ENCODE results near the gene ARMC10. TPM values are rescaled to one million over a fixed set of nuclear protein-coding genes. Genes with fewer than 3 reads are reported as not detected.

ARMC10 gene
- 53.3 and 66.0 TPM in 2 replicates for total RNA-seq (2021)
- Bru-seq, nascent RNA, result percentile 87 among the genes with signal in this experiment
- BruChase-seq, experiment 1, labeled RNA remaining after a 2-hour chase, result percentile 87 among the genes with signal in this experiment
- BruChase-seq, experiment 2, labeled RNA remaining after a 6-hour chase, result percentile 85 among the genes with signal in this experiment
- long read RNA-seq, transcript ARMC10-205 (6 exons, 2,445 nt), result minor isoform, 9 of 240 reads
- long read RNA-seq, transcript ARMC10-208 (6 exons, 2,524 nt), result major isoform, 111 of 240 reads
- long read RNA-seq, transcript ARMC10-202 (7 exons, 2,635 nt), result minor isoform, 40 of 240 reads
- long read RNA-seq, transcript ARMC10-209 (5 exons, 2,347 nt), result minor isoform, 44 of 240 reads
- long read RNA-seq, partial matches to known transcripts, result 1 of 240 reads
- long read RNA-seq, other reads (novel, unspliced or antisense), result 23 of 240 reads

DNA sequence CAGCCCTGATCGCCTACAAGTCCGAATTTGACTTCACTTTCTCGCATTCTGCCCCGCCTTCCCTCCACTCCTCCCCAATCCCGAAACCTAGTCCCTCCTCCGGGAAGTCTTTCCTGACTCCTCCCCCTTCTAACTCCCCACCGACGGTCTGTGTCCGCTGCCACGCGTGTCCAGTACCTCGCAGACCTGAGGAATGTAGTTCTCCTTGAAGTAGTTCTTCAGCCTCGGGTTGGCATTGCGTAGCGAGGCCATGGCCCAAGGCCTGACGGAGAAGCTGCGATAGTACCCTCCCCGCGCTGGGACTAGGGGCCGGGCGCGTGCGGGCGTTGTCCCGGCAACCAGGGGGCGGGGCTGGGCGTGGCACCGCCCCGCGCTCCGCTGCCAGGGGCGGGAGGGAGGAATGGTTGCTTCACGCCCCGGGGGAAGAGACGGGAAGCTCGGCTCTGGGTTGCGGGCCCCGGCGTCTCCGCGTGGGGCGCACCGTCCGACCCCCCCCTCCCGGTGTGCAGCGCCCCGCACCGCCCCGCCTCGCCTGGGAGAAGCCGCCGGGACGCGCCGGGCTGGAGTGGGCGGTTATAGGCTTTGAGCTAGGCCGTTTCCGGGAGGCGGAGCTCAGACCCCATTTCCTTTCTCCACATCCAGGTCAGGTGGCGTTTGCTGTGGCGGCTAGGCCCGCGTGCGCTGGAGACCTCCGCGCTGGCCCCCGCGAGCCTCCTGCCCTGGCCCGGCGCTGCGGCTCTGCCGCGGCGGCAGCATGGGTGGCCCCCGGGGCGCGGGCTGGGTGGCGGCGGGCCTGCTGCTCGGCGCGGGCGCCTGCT lies at the start of gene ARMC10, which contains the start of gene FBXL13:
Gene ARMC10, plus strand, starts transcription at position 622 of the 818 bp plus-strand sequence. Its CDS starts 133 bp downstream, at position 755.
Gene FBXL13, minus strand, starts transcription at position 278 of the 818 bp plus-strand sequence.
- peak within 1 kb of the TSS; percentile 92 for H3K4me3 ChIP-seq
- H3K79me2 ChIP-seq (ENCODE audit: low read depth), result peaks cover 44% of the 10 kb centered on the region
- H3K4me2 ChIP-seq, result peak within 1 kb of the TSS; percentile 90
- ChIA-PET CTCF (interaction anchor here (0.6 to 1.5 kb wide), 6 partner anchors 13 to 326 kb away, joined by 3 to 11 read pairs (median 4); partner anchors contain the start of gene FAM185A), POLR2A (ENCODE audit: unreplicated experiment) (interaction anchor here (0.5 to 1.4 kb wide), 6 partner anchors 10 to 593 kb away, joined by 3 to 11 read pairs (median 6); partner anchors contain the start of genes FAM185A and NAPEPLD)
- peaks cover 26% of the 10 kb centered on the region for H3K4me1 ChIP-seq (replicated peaks; ENCODE audit: insufficient read depth)
- DNase-seq, result peak; percentile 78 to 95
- H3K27ac ChIP-seq, result peak within 1 kb of the TSS; percentile 72
- H3K9me3 ChIP-seq (ENCODE audit: insufficient read depth, low read depth), result no peaks in the 10 kb centered on the region
- no peaks in the 10 kb centered on the region for H4K20me1 ChIP-seq (ENCODE audit: insufficient read depth)
- H3F3A ChIP-seq (ENCODE audit: insufficient read depth, low read depth), result peaks cover 22% of the 10 kb centered on the region; the same call in 1 of the 2 replicates
- no peaks in the 10 kb centered on the region for H3K27me3 ChIP-seq (ENCODE audit: insufficient read depth, low read depth)
- no TSS peak for BruUV-seq (replicated peaks)
- no peak for TF ChIP-seq EZH2 (IDR thresholded peaks at IDR 0.05; ENCODE audit: low read depth)
- TF ChIP-seq, protein P1, sequence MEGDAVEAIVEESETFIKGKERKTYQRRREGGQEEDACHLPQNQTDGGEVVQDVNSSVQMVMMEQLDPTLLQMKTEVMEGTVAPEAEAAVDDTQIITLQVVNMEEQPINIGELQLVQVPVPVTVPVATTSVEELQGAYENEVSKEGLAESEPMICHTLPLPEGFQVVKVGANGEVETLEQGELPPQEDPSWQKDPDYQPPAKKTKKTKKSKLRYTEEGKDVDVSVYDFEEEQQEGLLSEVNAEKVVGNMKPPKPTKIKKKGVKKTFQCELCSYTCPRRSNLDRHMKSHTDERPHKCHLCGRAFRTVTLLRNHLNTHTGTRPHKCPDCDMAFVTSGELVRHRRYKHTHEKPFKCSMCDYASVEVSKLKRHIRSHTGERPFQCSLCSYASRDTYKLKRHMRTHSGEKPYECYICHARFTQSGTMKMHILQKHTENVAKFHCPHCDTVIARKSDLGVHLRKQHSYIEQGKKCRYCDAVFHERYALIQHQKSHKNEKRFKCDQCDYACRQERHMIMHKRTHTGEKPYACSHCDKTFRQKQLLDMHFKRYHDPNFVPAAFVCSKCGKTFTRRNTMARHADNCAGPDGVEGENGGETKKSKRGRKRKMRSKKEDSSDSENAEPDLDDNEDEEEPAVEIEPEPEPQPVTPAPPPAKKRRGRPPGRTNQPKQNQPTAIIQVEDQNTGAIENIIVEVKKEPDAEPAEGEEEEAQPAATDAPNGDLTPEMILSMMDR (conservative IDR thresholded peaks at IDR 0.05), result no peak
- no peaks in the 10 kb centered on the region for H3K9me2 ChIP-seq (ENCODE audit: insufficient read depth)
- H2AFZ ChIP-seq, result peak within 1 kb of the TSS; percentile 87
- H3K36me3 ChIP-seq (ENCODE audit: low read depth), result no peaks in the 10 kb centered on the region
- intact Hi-C loops (cut with micrococcal nuclease; ENCODE audit: unreplicated experiment), result loop anchor here (2.0 to 10.0 kb wide), 4 partner anchors 74 to 333 kb away; partner anchors contain the start of genes FAM185A and NAPEPLD

DNA sequence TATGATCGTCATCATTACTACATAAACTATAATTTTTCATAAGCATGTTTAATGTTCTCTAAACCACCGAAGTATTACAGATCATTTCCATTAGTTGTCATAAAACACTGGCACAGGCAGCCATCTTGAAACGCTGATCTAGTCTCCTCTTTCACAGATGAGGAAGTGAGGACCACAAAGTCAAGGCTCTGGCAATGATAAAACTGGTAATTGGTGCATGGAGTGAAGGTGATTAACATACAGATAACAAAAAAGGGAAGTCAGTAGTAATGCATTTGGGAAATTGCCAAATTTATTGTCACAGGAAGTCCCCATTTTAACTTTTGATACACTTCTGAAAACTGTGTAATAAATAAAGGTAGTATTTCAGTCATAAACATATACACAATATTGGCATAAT lies 49.6 kb upstream of the ARMC10 start:
- CTCF ChIA-PET, result no interaction called here

More for the DNA sequence above, 49.6 kb upstream of the ARMC10 start:
- no peaks in the 10 kb centered on the region for H4K20me1 ChIP-seq (ENCODE audit: insufficient read depth)
- H3K4me1 ChIP-seq (replicated peaks; ENCODE audit: insufficient read depth), result no peaks in the 10 kb centered on the region
- H3K4me3 ChIP-seq, result no peak overlapping the region
- BruUV-seq (replicated peaks), result no TSS peak
- no peaks in the 10 kb centered on the region for H3F3A ChIP-seq (ENCODE audit: insufficient read depth, low read depth)
- intact Hi-C loops (cut with micrococcal nuclease; ENCODE audit: unreplicated experiment), result no loop called here
- no peak overlapping the region for H3K4me2 ChIP-seq
- H3K27ac ChIP-seq, result no peak overlapping the region
- no peaks in the 10 kb centered on the region for H3K9me2 ChIP-seq (ENCODE audit: insufficient read depth)
- no peak overlapping the region for H2AFZ ChIP-seq
- H3K79me2 ChIP-seq (ENCODE audit: low read depth), result no peaks in the 10 kb centered on the region
- POLR2A ChIA-PET (ENCODE audit: unreplicated experiment), result no interaction called here
- H3K36me3 ChIP-seq (ENCODE audit: low read depth), result no peaks in the 10 kb centered on the region
- no peak for TF ChIP-seq EZH2 (IDR thresholded peaks at IDR 0.05; ENCODE audit: low read depth)
- TF ChIP-seq, protein P1 (conservative IDR thresholded peaks at IDR 0.05), result no peak
- no peaks in the 10 kb centered on the region for H3K27me3 ChIP-seq (ENCODE audit: insufficient read depth, low read depth)
- peaks cover 5% of the 10 kb centered on the region; the same call in 1 of the 2 replicates for H3K9me3 ChIP-seq (ENCODE audit: insufficient read depth, low read depth)
- no peak for DNase-seq
